CD4-positive, alpha-beta T cell treated with Interleukin-21 for 1 hour (primary cell): Measurements from ENCODE around the gene PLEKHM1.
"Not testable (repeated sequence)": the region's sequence is repeated elsewhere in the genome, so short reads cannot be mapped to it uniquely, and the experiment has no call there.

Experiments
- DNase-seq: peaks from one replicate; pipeline ENCODE4 v3.0.0-alpha.2; 2020

PLEKHM1 gene

GRCh38 chr17:45490615-45491433 is at the start of gene PLEKHM1:
Gene PLEKHM1, minus strand, starts transcription at chr17:45490721. Its CDS starts 8,237 bp downstream, at chr17:45482484.
- DNase-seq, result peak; percentile 84

GRCh38 chr17:45538168-45538567 is 47.6 kb upstream of the PLEKHM1 start:
- DNase-seq, result not testable (repeated sequence)

DNA sequence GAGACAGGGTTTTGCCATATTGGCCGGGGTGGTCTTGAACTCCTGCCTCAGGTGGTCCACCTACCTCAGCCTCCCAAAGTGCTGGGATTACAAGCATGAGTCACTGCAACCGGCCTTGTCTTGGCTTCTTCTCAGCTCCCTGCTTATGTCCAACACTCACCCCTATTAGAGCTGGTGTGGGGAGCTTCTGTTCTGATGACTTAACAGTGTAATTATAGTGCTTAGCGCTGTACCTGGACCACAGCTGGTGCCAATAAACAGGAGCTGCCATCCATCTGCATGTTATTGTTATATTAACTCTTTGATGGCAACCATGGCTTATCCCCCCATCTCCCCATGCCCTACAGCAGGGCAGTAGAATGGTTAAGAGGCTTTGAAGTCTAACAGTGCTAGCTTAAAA is 15.6 kb upstream of the PLEKHM1 start:
- DNase-seq, result not testable (repeated sequence)

DNA sequence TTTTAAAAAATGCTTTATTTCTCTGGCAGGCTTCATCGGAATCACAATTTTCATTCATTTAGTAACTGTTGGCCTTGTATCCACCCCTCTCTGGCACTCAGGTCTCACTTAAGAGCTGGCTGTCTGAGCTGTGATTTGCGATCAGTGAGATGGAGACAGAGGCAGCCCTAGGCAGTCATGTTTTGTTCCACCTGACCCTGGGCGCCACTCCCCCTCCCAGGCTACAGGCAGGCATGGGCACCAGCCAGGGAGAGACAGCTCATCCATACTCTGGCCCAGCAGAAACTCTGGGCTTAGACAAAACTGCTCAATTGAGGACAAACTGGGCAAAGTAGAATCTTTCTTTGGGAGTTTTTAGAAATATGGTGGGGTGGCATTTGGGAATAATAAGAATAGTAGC is 14.7 kb upstream of the PLEKHM1 start:
- not testable (repeated sequence) for DNase-seq

DNA sequence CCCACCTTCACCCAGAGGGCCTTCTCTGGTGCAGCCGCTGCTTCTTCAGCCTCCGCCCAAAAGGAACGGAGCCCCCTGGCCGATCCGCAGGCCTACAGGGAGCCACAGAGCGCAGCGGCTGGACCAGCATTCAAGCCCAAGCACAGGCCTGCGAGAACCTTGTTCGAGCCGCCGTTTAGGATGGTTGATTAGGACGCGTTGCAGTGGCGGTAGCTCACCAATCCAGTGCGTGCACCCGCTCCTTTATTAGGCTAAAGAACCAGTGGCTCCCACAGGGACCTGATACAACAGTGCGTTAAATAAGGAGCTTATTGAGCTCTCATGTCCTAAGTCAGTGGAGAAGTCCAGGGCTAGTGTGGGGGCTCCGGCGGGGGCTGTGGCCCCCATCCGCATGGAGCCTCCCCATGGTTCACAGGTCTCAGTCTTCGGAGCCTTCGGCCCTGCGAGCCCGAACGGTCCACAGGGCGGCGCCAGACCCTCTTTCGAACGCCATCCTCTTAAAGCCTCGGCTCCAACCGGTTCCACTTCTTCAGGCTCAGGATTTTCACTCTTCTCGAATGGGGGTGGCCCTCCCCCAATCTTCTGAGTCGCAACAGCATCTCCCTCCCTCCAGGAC is 10.7 kb upstream of the PLEKHM1 start:
- not testable (repeated sequence) for DNase-seq

- not testable (repeated sequence) for DNase-seq
Measured at GRCh38 chr17:45500478-45500877, 10.0 kb upstream of the PLEKHM1 start.

GRCh38 chr17:45499208-45499607 is 8.7 kb upstream of the PLEKHM1 start:
- DNase-seq, result not testable (repeated sequence)

- not testable (repeated sequence) for DNase-seq
Measured at GRCh38 chr17:45498377-45498776, 7.9 kb upstream of the PLEKHM1 start.

GRCh38 chr17:45497449-45497848 is 6.9 kb upstream of the PLEKHM1 start:
- DNase-seq, result not testable (repeated sequence)

GRCh38 chr17:45496507-45496906 is 6.0 kb upstream of the PLEKHM1 start:
- not testable (repeated sequence) for DNase-seq

- not testable (repeated sequence) for DNase-seq
Measured at GRCh38 chr17:45494556-45494955, 4.0 kb upstream of the PLEKHM1 start.

DNA sequence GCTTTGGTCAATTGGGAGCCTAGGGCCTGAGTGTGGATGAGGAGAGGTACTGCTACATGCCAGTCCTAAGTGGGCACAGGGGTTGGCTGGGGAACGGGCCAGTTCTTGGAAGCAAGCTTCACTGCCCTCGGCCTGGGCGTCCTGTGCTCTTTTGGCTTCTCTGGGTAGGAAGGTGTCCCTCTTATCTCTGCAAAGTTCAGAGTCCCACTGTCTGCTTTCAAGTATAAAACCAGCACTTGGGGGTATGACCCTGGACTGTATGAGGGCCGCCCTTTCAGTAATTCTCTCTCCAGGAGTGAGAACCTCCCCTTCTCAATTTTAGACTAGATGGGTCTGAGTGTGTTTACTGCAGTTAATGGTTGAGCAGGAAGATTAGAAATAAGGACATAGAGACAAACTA is 1.6 kb upstream of the PLEKHM1 start:
- not testable (repeated sequence) for DNase-seq

DNA sequence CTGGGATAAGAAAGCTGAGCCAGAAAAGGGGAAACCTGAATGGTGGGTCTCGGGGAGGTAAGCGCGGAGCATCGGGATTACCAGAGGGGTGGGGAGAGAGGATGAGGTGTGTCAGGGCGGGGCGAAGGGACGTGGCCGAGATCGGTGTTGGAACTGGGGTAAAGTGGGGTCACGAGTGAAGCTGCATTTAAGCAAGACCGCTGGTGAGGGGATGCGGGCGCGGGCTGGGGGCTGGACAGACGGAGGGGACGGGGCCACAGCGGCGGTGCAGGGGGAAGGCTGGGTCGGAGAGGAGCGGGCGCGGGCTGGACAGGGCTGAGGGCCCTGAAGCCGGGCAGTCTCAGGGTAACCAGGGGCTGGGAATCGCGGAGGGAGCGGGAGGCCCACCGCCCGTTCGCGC is 323 bp downstream of the PLEKHM1 start:
- peak; percentile 19 for DNase-seq

DNA sequence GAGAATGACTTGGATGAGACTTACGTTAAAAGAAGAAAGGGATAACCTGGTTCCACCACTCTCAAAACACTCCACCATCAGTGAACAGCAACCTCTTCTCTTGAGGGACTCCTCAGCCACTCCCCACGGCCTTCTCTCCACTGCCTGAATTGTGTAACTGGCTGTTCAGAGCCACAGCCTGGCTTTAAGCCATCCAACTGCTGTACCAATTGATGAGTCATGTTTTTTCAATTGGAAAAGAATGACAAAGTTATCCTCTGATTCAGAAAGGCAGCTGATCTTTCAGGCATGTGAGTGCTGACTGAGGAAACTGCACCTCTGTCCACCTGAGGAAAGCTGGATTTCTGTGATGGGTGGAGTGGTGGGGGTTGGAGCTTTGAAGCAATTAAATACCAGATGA is 2.8 kb downstream of the PLEKHM1 start:
- DNase-seq, result not testable (repeated sequence)

DNA sequence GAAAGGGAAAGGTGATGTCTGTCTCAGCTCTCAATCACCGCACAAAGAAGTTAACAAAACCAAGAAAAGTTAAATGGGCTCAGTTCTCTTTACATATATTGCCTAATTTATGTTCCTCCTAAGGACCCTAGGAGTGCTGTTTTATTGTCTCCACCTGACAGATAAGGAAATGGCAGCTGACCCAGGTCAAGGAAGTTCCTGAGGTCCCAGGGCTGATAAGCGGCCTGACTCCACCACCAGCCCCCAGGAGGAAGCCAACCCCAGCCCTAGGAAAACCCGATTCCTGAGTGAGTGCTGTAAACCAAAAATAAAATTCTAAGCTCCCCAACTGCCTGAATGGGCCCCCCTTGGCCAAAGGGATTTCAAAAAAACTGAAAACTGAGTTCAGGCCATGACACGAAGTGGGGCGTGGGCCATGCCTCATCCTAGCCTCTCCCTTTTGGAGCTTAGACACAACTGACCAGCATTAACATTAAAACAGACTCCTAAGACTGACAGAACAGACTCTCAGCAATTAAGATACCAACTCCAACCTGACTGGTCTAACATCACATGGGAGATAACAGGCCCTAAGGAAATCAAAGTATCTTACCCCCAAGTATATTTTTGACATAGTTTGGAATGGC is 6.8 kb downstream of the PLEKHM1 start:
- not testable (repeated sequence) for DNase-seq

DNA sequence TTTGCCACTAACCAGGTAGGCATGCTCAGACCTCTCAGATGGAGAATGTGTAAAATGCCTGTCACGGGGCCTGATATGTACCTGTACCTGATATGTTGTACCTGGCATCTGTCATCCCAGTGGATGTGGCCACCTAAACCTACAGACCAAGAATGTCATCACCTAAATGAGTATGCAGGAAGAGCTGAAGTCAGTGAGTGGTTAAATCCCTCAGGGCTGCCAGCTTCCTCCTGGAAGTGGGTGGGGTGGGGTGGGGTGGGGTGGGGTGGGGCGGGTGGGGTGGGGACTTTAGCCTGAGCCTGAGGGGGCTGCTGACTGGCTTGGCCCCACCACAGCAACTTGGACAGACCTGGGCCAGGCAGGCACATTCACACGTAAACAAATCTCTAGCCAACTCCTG is 7.3 kb downstream of the PLEKHM1 start:
- not testable (repeated sequence) for DNase-seq

GRCh38 chr17:45482317-45482716 is 8.2 kb downstream of the PLEKHM1 start:
- DNase-seq, result not testable (repeated sequence)

DNA sequence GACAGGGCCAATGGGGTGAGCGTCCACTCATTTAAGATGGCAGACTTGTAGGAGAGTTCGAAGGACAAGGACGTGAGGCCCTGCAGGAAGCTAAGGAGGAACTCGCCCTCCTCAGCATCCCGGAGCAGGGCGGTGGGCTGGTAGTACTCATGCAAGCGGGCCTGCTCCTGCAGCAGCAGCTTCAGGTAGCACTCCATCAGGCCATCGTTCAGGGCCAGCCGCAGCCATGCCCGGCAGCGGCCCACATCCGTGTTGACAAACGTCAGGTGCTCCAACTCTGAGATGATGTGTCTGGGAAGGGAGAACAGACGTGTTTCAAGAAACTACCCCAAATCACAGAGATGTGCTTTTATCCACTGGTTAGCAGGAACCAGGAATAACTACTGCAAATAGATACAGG is 15.1 kb downstream of the PLEKHM1 start:
- DNase-seq, result not testable (repeated sequence)

DNA sequence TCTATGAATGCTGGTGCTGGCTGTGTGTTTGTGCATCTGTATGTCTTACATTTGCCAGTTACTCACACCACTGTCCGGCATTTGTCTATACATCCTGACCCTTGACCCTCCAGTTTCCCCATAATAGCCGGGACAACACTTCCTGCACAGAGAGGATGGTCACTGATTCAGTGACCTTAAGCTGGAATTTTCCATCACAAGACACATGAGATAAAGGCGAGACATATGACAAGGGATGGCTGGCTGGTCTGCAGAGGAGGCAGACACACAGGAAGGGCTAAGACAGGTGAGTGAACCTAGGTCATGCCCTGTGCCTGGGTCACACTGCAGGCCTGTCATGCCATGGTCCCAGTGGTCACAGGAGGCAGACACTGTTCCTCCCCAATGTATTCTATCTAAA is 18.3 kb downstream of the PLEKHM1 start:
- DNase-seq, result not testable (repeated sequence)

DNA sequence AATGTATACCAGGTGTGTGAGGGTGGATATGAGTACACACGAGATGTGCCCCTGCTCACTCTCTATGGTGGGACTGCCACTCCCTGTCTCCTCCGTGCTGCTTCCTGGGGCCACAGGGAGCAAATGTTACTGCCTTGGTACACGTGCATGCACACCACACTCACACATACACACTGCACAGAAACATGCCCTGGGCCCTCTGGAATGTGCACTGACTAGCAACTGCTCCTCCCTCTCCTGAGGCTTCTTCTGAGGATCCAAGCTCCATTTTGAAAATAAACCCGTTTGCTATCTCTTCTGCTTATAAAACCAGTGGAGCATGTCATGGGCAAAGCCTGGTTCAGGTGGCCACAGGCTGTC is 21.3 kb downstream of the PLEKHM1 start:
- DNase-seq, result not testable (repeated sequence)

GRCh38 chr17:45468293-45469203 is 22.0 kb downstream of the PLEKHM1 start:
- DNase-seq, result not testable (repeated sequence)

- DNase-seq, result peak; percentile 8
Measured at GRCh38 chr17:45461524-45462327, 28.8 kb downstream of the PLEKHM1 start.
